ENCODE data around the gene PXT1. TPM values are rescaled to one million over a fixed set of nuclear protein-coding genes. Genes with fewer than 3 reads are reported as not detected.

PXT1 gene
- total RNA-seq, 1 donor: under 0.01 TPM

GRCh38 chr6:36358226-36358915 is 84.3 kb downstream of the PXT1 start:
- Histone ChIP-seq H3K27me3 (ENCODE audit: insufficient read depth, low read length) (no peaks in the 10 kb centered on the region), H4K20me1 (ENCODE audit: insufficient read depth, low read length) (no peaks in the 10 kb centered on the region), H3K36me3 (ENCODE audit: insufficient read depth, low read length) (no peaks in the 10 kb centered on the region), H3K4me3 (ENCODE audit: insufficient read depth, low read length) (no peak overlapping the region), H3K4me2 (ENCODE audit: insufficient read depth, low read length) (peak overlapping the region; percentile 19), H3K9me3 (ENCODE audit: low read depth, low read length) (no peaks in the 10 kb centered on the region), H3K27ac (ENCODE audit: low read depth, low read length) (peak overlapping the region; percentile 70), H3K79me2 (ENCODE audit: insufficient read depth, low read length) (no peaks in the 10 kb centered on the region), H3K4me1 (ENCODE audit: insufficient read depth, low read length) (peaks cover 31% of the 10 kb centered on the region), H2AFZ (ENCODE audit: low read length) (peak overlapping the region; percentile 35)
- TF ChIP-seq CTCF (IDR thresholded peaks at IDR 0.05; ENCODE audit: extremely low read depth, low read depth, low read length): no peak
- DNase-seq (ENCODE audit: insufficient read length, low spot score, missing footprints): peak; percentile 74

- Histone ChIP-seq H3K79me2 (ENCODE audit: insufficient read depth, low read length) (no peaks in the 10 kb centered on the region), H3K36me3 (ENCODE audit: insufficient read depth, low read length) (no peaks in the 10 kb centered on the region), H3K4me3 (ENCODE audit: insufficient read depth, low read length) (no peak overlapping the region), H3K27ac (ENCODE audit: low read depth, low read length) (peak overlapping the region; percentile 70), H3K4me2 (ENCODE audit: insufficient read depth, low read length) (peak overlapping the region; percentile 19), H3K9me3 (ENCODE audit: low read depth, low read length) (no peaks in the 10 kb centered on the region), H3K4me1 (ENCODE audit: insufficient read depth, low read length) (peaks cover 37% of the 10 kb centered on the region), H3K27me3 (ENCODE audit: insufficient read depth, low read length) (no peaks in the 10 kb centered on the region), H4K20me1 (ENCODE audit: insufficient read depth, low read length) (no peaks in the 10 kb centered on the region), H2AFZ (ENCODE audit: low read length) (no peak overlapping the region)
- no peak for TF ChIP-seq CTCF (IDR thresholded peaks at IDR 0.05; ENCODE audit: extremely low read depth, low read depth, low read length)
- peak; percentile 48 for DNase-seq (ENCODE audit: insufficient read length, low spot score, missing footprints)
Observed at GRCh38 chr6:36357872-36358225, 84.8 kb downstream of the PXT1 start.

GRCh38 chr6:36355819-36356218 is 86.8 kb downstream of the PXT1 start:
- TF ChIP-seq CTCF (IDR thresholded peaks at IDR 0.05; ENCODE audit: extremely low read depth, low read depth, low read length): no peak
- Histone ChIP-seq H3K4me2 (ENCODE audit: insufficient read depth, low read length) (no peak overlapping the region), H4K20me1 (ENCODE audit: insufficient read depth, low read length) (no peaks in the 10 kb centered on the region), H3K27me3 (ENCODE audit: insufficient read depth, low read length) (no peaks in the 10 kb centered on the region), H3K4me3 (ENCODE audit: insufficient read depth, low read length) (no peak overlapping the region), H3K79me2 (ENCODE audit: insufficient read depth, low read length) (no peaks in the 10 kb centered on the region), H2AFZ (ENCODE audit: low read length) (no peak overlapping the region), H3K9me3 (ENCODE audit: low read depth, low read length) (no peaks in the 10 kb centered on the region), H3K27ac (ENCODE audit: low read depth, low read length) (peak overlapping the region; percentile 64), H3K4me1 (ENCODE audit: insufficient read depth, low read length) (peaks cover 47% of the 10 kb centered on the region), H3K36me3 (ENCODE audit: insufficient read depth, low read length) (no peaks in the 10 kb centered on the region)
- DNase-seq (ENCODE audit: insufficient read length, low spot score, missing footprints): no peak

GRCh38 chr6:36353411-36353915 is 89.2 kb downstream of the PXT1 start:
- Histone ChIP-seq H3K36me3 (ENCODE audit: insufficient read depth, low read length) (no peaks in the 10 kb centered on the region), H3K27me3 (ENCODE audit: insufficient read depth, low read length) (no peaks in the 10 kb centered on the region), H3K4me3 (ENCODE audit: insufficient read depth, low read length) (no peak overlapping the region), H3K4me1 (ENCODE audit: insufficient read depth, low read length) (peaks cover 43% of the 10 kb centered on the region), H3K4me2 (ENCODE audit: insufficient read depth, low read length) (no peak overlapping the region), H2AFZ (ENCODE audit: low read length) (no peak overlapping the region), H3K79me2 (ENCODE audit: insufficient read depth, low read length) (no peaks in the 10 kb centered on the region), H3K9me3 (ENCODE audit: low read depth, low read length) (no peaks in the 10 kb centered on the region), H3K27ac (ENCODE audit: low read depth, low read length) (peak overlapping the region; percentile 95), H4K20me1 (ENCODE audit: insufficient read depth, low read length) (no peaks in the 10 kb centered on the region)
- TF ChIP-seq CTCF (IDR thresholded peaks at IDR 0.05; ENCODE audit: extremely low read depth, low read depth, low read length): no peak
- peak; percentile 62 for DNase-seq (ENCODE audit: insufficient read length, low spot score, missing footprints)

Data from osteoblast (primary cell).